HEK293 (cell line): ENCODE data around the gene ABL2.
A peak's percentile ranks its signal among the peaks of the same experiment; 100 is the strongest.

ENCODE experiments used
- CTCF ChIA-PET: fragments of 350-600 bp; formaldehyde crosslinking; extraction: SDS; loops from one replicate; lab custom pipeline; 2021; ENCODE audit warnings: antibody characterized with exemption; lab: Yijun Ruan, JAX
- POLR2A ChIA-PET: fragments of 300-600 bp; formaldehyde crosslinking; extraction: SDS; loops from one replicate; lab custom pipeline; 2020; ENCODE audit warnings: antibody characterized with exemption, inconsistent platforms; lab: Yijun Ruan, JAX
- H3K27ac ChIP-seq: fragments of 200-500 bp; sonication (Bioruptor generic); 2 replicates; pipeline ENCODE4 v1.5.1; 2014; ENCODE audit warnings: low read depth, low read length, control low read depth, inconsistent platforms; ENCODE audit errors: extremely low read depth
- H3K36me3 ChIP-seq, 2 experiments: fragments of 200-500 bp in 1 of 2; sonication (Bioruptor generic) in 1 of 2; 1 replicate in 1 of 2; 2 replicates in 1 of 2; pipeline ENCODE4 v1.5.1; 2014 to 2017; ENCODE audit warnings: inconsistent platforms in 2 of 2, low read length in 2 of 2; ENCODE audit not compliant: control insufficient read depth in 2 of 2, insufficient read depth in 1 of 2
- H3K4me1 ChIP-seq: fragments of 200-500 bp; sonication (Bioruptor generic); 2 replicates; pipeline ENCODE4 v1.5.1; 2014; ENCODE audit warnings: mild to moderate bottlenecking, low read length, inconsistent platforms; ENCODE audit not compliant: control insufficient read depth, insufficient read depth
- H3K4me3 ChIP-seq: 2 replicates; pipeline ENCODE4 v1.5.1; 2011; ENCODE audit warnings: low read depth, mild to moderate bottlenecking, control low read depth, low read length, moderate library complexity
- H3K9me3 ChIP-seq: fragments of 200-500 bp; sonication (Bioruptor generic); 2 replicates; pipeline ENCODE4 v1.5.1; 2014; ENCODE audit warnings: low read depth, low read length, inconsistent platforms; ENCODE audit not compliant: control insufficient read depth, insufficient read depth
- FEZF1 ChIP-seq: fragments of 450-650 bp; formaldehyde crosslinking; IDR thresholded peaks from 2 replicates; pipeline ENCODE4 v1.5.1; 2016; ENCODE audit warnings: missing biosample characterization, missing genetic modification characterization
- KLF16 ChIP-seq: fragments of 450-650 bp; formaldehyde crosslinking; IDR thresholded peaks from 2 replicates; pipeline ENCODE4 v1.5.1; 2017; ENCODE audit warnings: missing biosample characterization, missing genetic modification characterization
- MZF1 ChIP-seq: fragments of 450-650 bp; formaldehyde crosslinking; IDR thresholded peaks from 2 replicates; pipeline ENCODE4 v1.5.1; 2017; ENCODE audit warnings: missing biosample characterization, missing genetic modification characterization, borderline replicate concordance
- RBAK ChIP-seq: fragments of 450-650 bp; formaldehyde crosslinking; IDR thresholded peaks from 2 replicates; pipeline ENCODE4 v1.5.1; 2016; ENCODE audit warnings: missing biosample characterization, missing genetic modification characterization
- ZNF121 ChIP-seq: fragments of 450-650 bp; formaldehyde crosslinking; IDR thresholded peaks from 2 replicates; pipeline ENCODE4 v1.5.1; 2016; ENCODE audit warnings: missing biosample characterization, missing genetic modification characterization
- ZNF19 ChIP-seq: fragments of 450-650 bp; formaldehyde crosslinking; IDR thresholded peaks from 2 replicates; pipeline ENCODE4; 2016; ENCODE audit warnings: missing biosample characterization, missing genetic modification characterization, low read depth
- ZNF2 ChIP-seq: fragments of 450-650 bp; formaldehyde crosslinking; IDR thresholded peaks from 2 replicates; pipeline ENCODE4 v1.5.1; 2016; ENCODE audit warnings: missing biosample characterization, missing genetic modification characterization
- ZNF202 ChIP-seq: fragments of 450-650 bp; formaldehyde crosslinking; IDR thresholded peaks from 2 replicates; pipeline ENCODE4 v1.5.1; 2016; ENCODE audit warnings: missing biosample characterization, missing genetic modification characterization, borderline replicate concordance
- ZNF239 ChIP-seq: fragments of 450-650 bp; formaldehyde crosslinking; IDR thresholded peaks from 2 replicates; pipeline ENCODE4 v1.5.1; 2016; ENCODE audit warnings: missing biosample characterization, missing genetic modification characterization
- ZNF341 ChIP-seq: fragments of 450-650 bp; formaldehyde crosslinking; IDR thresholded peaks from 2 replicates; pipeline ENCODE4; 2016; ENCODE audit warnings: low read depth, missing biosample characterization, missing genetic modification characterization
- ZNF354C ChIP-seq: fragments of 450-650 bp; formaldehyde crosslinking; IDR thresholded peaks from 2 replicates; pipeline ENCODE4 v1.5.1; 2016; ENCODE audit warnings: missing biosample characterization, missing genetic modification characterization, low read depth, borderline replicate concordance
- ZNF391 ChIP-seq: fragments of 450-650 bp; formaldehyde crosslinking; IDR thresholded peaks from 2 replicates; pipeline ENCODE4 v1.5.1; 2016; ENCODE audit warnings: low read depth, missing biosample characterization, missing genetic modification characterization, borderline replicate concordance
- ZNF560 ChIP-seq: fragments of 450-650 bp; formaldehyde crosslinking; IDR thresholded peaks from 2 replicates; pipeline ENCODE4 v1.5.1; 2017; ENCODE audit warnings: missing biosample characterization, missing genetic modification characterization, borderline replicate concordance
- ZNF600 ChIP-seq: fragments of 450-650 bp; formaldehyde crosslinking; IDR thresholded peaks from 2 replicates; pipeline ENCODE4 v1.5.1; 2016; ENCODE audit warnings: missing biosample characterization, missing genetic modification characterization
- ZNF658 ChIP-seq: fragments of 450-650 bp; formaldehyde crosslinking; IDR thresholded peaks from 2 replicates; pipeline ENCODE4; 2016; ENCODE audit warnings: missing biosample characterization, missing genetic modification characterization
- ZNF670 ChIP-seq: fragments of 450-650 bp; formaldehyde crosslinking; IDR thresholded peaks from 2 replicates; pipeline ENCODE4 v1.5.1; 2016; ENCODE audit warnings: missing biosample characterization, missing genetic modification characterization, low read depth
- ZNF768 ChIP-seq: fragments of 450-650 bp; formaldehyde crosslinking; IDR thresholded peaks from 2 replicates; pipeline ENCODE4 v1.5.1; 2018; ENCODE audit warnings: missing biosample characterization, mild to moderate bottlenecking, missing genetic modification characterization
- ZSCAN16 ChIP-seq: fragments of 450-650 bp; formaldehyde crosslinking; IDR thresholded peaks from 2 replicates; pipeline ENCODE4 v1.5.1; 2016; ENCODE audit warnings: missing biosample characterization, missing genetic modification characterization
- TF ChIP-seq, protein P1 (sequence below): fragments of 450-650 bp; formaldehyde crosslinking; IDR thresholded peaks from 2 replicates; pipeline ENCODE4 v1.5.1; 2016; ENCODE audit warnings: missing biosample characterization, missing genetic modification characterization
- TF ChIP-seq, protein P2 (sequence below): fragments of 450-650 bp; formaldehyde crosslinking; IDR thresholded peaks from 2 replicates; pipeline ENCODE4 v1.5.1; 2017; ENCODE audit warnings: missing biosample characterization, missing genetic modification characterization
- TF ChIP-seq, protein P3 (sequence below): fragments of 450-650 bp; formaldehyde crosslinking; optimal IDR thresholded peaks from 2 replicates; pipeline ENCODE3; 2016; ENCODE audit warnings: missing biosample characterization, mild to moderate bottlenecking, missing genetic modification characterization

The ABL2 gene

DNA sequence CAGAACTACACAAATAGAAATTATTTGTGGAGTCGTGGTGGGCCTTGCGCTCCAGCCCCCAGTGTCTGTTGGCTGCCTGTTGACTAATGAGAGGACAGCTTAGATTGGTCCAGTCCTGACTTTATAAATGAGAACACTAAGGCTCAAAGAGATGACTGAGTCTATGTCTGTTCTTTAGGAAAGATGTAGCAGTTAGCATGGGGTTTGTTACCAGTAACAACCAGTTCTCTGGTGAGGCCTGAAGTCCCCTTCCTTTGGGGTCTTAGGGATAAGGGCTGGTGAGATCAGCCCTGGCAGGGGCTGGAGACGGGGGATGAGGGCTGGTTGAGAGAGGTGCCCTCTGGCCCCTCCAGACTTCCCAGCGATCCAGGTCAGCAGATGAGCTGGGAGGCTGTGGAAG lies 138.6 kb downstream of the ABL2 start:
- H3K9me3 ChIP-seq: no peaks in the 10 kb centered on the region
- H3K4me3 ChIP-seq: no peak overlapping the region
- H3K27ac ChIP-seq: no peak overlapping the region
- no peaks in the 10 kb centered on the region for H3K4me1 ChIP-seq
- peaks cover 7 to 87% of the 10 kb centered on the region in 2 experiments for H3K36me3 ChIP-seq
- TF ChIP-seq, protein P1, sequence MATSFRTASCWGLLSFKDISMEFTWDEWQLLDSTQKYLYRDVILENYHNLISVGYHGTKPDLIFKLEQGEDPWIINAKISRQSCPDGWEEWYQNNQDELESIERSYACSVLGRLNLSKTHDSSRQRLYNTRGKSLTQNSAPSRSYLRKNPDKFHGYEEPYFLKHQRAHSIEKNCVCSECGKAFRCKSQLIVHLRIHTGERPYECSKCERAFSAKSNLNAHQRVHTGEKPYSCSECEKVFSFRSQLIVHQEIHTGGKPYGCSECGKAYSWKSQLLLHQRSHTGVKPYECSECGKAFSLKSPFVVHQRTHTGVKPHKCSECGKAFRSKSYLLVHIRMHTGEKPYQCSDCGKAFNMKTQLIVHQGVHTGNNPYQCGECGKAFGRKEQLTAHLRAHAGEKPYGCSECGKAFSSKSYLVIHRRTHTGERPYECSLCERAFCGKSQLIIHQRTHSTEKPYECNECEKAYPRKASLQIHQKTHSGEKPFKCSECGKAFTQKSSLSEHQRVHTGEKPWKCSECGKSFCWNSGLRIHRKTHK (tag by site-specific recombination): no peak
- TF ChIP-seq ZNF670 (tag by site-specific recombination): no peak
- TF ChIP-seq ZNF239 (tag by site-specific recombination): no peak
- no peak for TF ChIP-seq ZNF19
- TF ChIP-seq ZNF354C (tag by site-specific recombination): no peak
- TF ChIP-seq RBAK (tag by site-specific recombination): peak; percentile 75; the same call in 1 of the 2 replicates
- ChIA-PET CTCF (interaction anchor here (1.1 kb wide), 1 partner anchor 17 kb away, joined by 3 read pairs; no protein-coding TSS in a partner anchor), POLR2A (interaction anchor here (0.6 to 4.0 kb wide), 3 partner anchors 8 to 202 kb away, joined by 3 to 15 read pairs (median 6); partner anchors contain the start of genes SOAT1 and TOR3A)

DNA sequence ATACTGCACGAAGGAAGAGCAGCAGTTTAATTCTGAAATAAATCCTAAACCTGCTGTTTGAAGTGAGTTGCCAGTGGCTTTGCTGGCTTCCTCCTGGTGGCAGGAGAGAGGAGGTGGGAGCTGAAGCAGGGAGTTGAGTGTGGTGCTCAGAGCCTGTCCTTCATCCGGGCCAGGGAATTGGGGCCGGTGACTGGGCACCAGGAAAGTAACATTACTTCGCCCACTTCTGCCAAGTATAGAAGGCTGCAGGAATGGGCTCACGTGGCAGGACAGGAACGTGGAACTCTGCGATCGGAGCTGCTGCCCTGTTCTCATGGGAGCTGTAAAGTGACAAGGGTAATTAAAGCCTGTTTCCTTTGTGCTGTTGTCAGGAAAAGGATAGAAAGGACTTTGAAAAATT lies 139.0 kb downstream of the ABL2 start:
- Histone ChIP-seq H3K36me3 (peaks cover 7 to 87% of the 10 kb centered on the region in 2 experiments), H3K4me1 (no peaks in the 10 kb centered on the region), H3K9me3 (no peaks in the 10 kb centered on the region), H3K4me3 (no peak overlapping the region), H3K27ac (no peak overlapping the region)
- TF ChIP-seq ZNF600 (tag by site-specific recombination) (0 out of 2 replicates have a peak, but pooled peaks have one; percentile 17), ZSCAN16 (tag by site-specific recombination) (no peak)
- ChIA-PET CTCF (interaction anchor here (0.7 to 1.1 kb wide), 2 partner anchors 12 to 18 kb away, joined by 3 read pairs; no protein-coding TSS in a partner anchor), POLR2A (interaction anchor here (4.0 kb wide), 1 partner anchor 8 kb away, joined by 15 read pairs; the partner anchor contains the start of gene TOR3A)

DNA sequence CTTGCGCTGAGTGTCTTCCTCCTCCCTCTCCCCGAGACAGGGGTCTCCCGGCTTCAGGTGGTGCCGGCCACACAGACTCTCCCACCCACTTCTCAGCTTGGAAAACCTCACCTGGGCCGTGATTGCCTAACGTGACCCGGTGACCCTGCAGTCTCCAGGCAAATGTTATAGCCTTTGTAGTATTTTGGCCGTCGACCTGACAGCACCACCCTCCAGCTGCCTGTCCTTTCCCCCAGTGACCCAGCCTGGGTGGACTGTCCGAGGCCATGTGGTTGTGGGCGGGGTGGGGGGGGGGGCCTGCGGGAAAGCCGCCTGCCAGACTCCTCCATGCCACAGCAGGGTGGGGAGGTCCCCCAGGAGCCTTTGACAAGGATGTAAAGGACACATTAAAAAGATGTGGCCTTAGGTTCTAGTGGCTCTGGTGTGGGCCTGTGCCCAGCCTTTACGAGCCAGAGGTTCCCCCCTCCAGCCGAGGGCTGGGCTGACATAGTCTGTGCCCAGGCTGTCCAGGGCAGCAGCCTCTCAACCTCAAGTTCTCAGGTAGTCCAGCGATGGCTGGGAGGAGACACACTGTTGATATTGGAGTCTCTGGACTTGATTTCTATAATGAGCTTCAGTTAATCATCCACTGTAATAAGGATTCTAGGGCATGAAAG lies 139.5 kb downstream of the ABL2 start:
- CTCF ChIA-PET: interaction anchor here (0.7 kb wide), 1 partner anchor 11 kb away, joined by 3 read pairs; no protein-coding TSS in a partner anchor
- H3K27ac ChIP-seq: no peak overlapping the region

More for the DNA sequence above, 139.5 kb downstream of the ABL2 start:
- Histone ChIP-seq H3K9me3 (no peaks in the 10 kb centered on the region), H3K4me3 (no peak overlapping the region), H3K4me1 (no peaks in the 10 kb centered on the region), H3K36me3 (peaks cover 7 to 84% of the 10 kb centered on the region in 2 experiments)
- POLR2A ChIA-PET: interaction anchor here (4.0 kb wide), 1 partner anchor 7 kb away, joined by 15 read pairs; the partner anchor contains the start of gene TOR3A
- no peak for TF ChIP-seq ZNF2
- TF ChIP-seq MZF1 (tag by site-specific recombination): no peak
- TF ChIP-seq ZNF121 (tag by site-specific recombination): no peak
- TF ChIP-seq, protein P2, sequence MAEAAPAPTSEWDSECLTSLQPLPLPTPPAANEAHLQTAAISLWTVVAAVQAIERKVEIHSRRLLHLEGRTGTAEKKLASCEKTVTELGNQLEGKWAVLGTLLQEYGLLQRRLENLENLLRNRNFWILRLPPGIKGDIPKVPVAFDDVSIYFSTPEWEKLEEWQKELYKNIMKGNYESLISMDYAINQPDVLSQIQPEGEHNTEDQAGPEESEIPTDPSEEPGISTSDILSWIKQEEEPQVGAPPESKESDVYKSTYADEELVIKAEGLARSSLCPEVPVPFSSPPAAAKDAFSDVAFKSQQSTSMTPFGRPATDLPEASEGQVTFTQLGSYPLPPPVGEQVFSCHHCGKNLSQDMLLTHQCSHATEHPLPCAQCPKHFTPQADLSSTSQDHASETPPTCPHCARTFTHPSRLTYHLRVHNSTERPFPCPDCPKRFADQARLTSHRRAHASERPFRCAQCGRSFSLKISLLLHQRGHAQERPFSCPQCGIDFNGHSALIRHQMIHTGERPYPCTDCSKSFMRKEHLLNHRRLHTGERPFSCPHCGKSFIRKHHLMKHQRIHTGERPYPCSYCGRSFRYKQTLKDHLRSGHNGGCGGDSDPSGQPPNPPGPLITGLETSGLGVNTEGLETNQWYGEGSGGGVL (tag by site-specific recombination): no peak
- TF ChIP-seq FEZF1: no peak
- no peak for TF ChIP-seq ZNF341 (tag by site-specific recombination)
- TF ChIP-seq ZNF391 (tag by site-specific recombination): no peak
- no peak for TF ChIP-seq ZNF658 (tag by site-specific recombination)
- no peak for TF ChIP-seq ZNF560 (tag by site-specific recombination)
- no peak for TF ChIP-seq ZNF202
- no peak for TF ChIP-seq RBAK (tag by site-specific recombination)
- TF ChIP-seq, protein P3, sequence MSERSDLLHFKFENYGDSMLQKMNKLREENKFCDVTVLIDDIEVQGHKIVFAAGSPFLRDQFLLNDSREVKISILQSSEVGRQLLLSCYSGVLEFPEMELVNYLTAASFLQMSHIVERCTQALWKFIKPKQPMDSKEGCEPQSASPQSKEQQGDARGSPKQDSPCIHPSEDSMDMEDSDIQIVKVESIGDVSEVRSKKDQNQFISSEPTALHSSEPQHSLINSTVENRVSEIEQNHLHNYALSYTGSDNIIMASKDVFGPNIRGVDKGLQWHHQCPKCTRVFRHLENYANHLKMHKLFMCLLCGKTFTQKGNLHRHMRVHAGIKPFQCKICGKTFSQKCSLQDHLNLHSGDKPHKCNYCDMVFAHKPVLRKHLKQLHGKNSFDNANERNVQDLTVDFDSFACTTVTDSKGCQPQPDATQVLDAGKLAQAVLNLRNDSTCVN (tag by site-specific recombination): no peak
- TF ChIP-seq KLF16: no peak
- TF ChIP-seq ZNF768 (tag by site-specific recombination): no peak
